Keratinocyte (primary cell): Measurements from ENCODE around the gene FGF12. TPM values are rescaled to one million over a fixed set of nuclear protein-coding genes. Genes with fewer than 3 reads are reported as not detected.

Experiments used
- DNase-seq: peaks from one replicate; pipeline ENCODE4 v3.0.0-alpha.2; 2011; ENCODE audit warnings: low read depth, missing footprints, low spot score
- FAIRE-seq: peaks from 2 replicates; lab custom pipeline; 2011; peaks lifted over from hg19 to GRCh38; lab: Jason Lieb, UNC
- H2AFZ ChIP-seq: 2 replicates; pipeline ENCODE4 v1.6.0; 2012; ENCODE audit warnings: low read length, control low read depth, inconsistent platforms; ENCODE audit not compliant: control insufficient read depth
- H3K27ac ChIP-seq: 2 replicates; pipeline ENCODE4 v1.5.1; 2011; ENCODE audit warnings: low read length; ENCODE audit not compliant: control insufficient read depth, insufficient read depth
- H3K27me3 ChIP-seq: 3 replicates; pipeline ENCODE4 v1.6.0; 2011; ENCODE audit warnings: low read length; ENCODE audit not compliant: control insufficient read depth, insufficient read depth; ENCODE audit errors: extremely low read depth
- H3K36me3 ChIP-seq, 2 experiments: 2 replicates in 1 of 2; 3 replicates in 1 of 2; pipeline ENCODE4 v1.5.1; 2011; ENCODE audit warnings: low read length in 2 of 2, mild to moderate bottlenecking in 1 of 2; ENCODE audit not compliant: control insufficient read depth in 2 of 2, insufficient read depth in 2 of 2; ENCODE audit errors: extremely low read depth in 1 of 2
- H3K4me1 ChIP-seq: 3 replicates; pipeline ENCODE4 v1.5.1; 2011; ENCODE audit warnings: low read length; ENCODE audit not compliant: control insufficient read depth, insufficient read depth; ENCODE audit errors: extremely low read depth
- H3K4me2 ChIP-seq: 3 replicates; pipeline ENCODE4 v1.6.0; 2011; ENCODE audit warnings: low read depth, low read length; ENCODE audit not compliant: control insufficient read depth, insufficient read depth; ENCODE audit errors: extremely low read depth
- H3K4me3 ChIP-seq, 3 experiments: fragments of 200-600 bp in 1 of 3; sonication (generic) in 1 of 3; 2 replicates in 2 of 3; 3 replicates in 1 of 3; pipeline ENCODE4 v1.5.1; 2011 to 2016; ENCODE audit warnings: low read length in 3 of 3, mild to moderate bottlenecking in 3 of 3, control low read depth in 2 of 3, inconsistent platforms in 1 of 3, low read depth in 1 of 3, mixed read lengths in 1 of 3, mixed run types in 1 of 3, moderate library complexity in 1 of 3; ENCODE audit not compliant: control insufficient read depth in 2 of 3, insufficient read depth in 2 of 3; ENCODE audit errors: extremely low read depth in 1 of 3
- H3K79me2 ChIP-seq: 2 replicates; pipeline ENCODE4 v1.6.0; 2012; ENCODE audit warnings: low read length; ENCODE audit not compliant: control insufficient read depth, insufficient read depth
- H3K9ac ChIP-seq: 3 replicates; pipeline ENCODE4 v1.6.0; 2011; ENCODE audit warnings: low read length; ENCODE audit not compliant: control insufficient read depth, insufficient read depth; ENCODE audit errors: extremely low read depth
- H3K9me1 ChIP-seq: 3 replicates; pipeline ENCODE4 v1.6.0; 2011; ENCODE audit warnings: low read length; ENCODE audit not compliant: control insufficient read depth, insufficient read depth; ENCODE audit errors: extremely low read depth
- H3K9me3 ChIP-seq: 2 replicates; pipeline ENCODE4 v1.5.1; 2012; ENCODE audit warnings: low read depth, low read length; ENCODE audit not compliant: control insufficient read depth
- H4K20me1 ChIP-seq: 3 replicates; pipeline ENCODE4 v1.6.0; 2011; ENCODE audit warnings: low read length; ENCODE audit not compliant: control insufficient read depth, insufficient read depth; ENCODE audit errors: extremely low read depth
- CTCF ChIP-seq, 3 experiments: IDR thresholded peaks in 1 of 3; conservative IDR thresholded peaks in 1 of 3; optimal IDR thresholded peaks in 1 of 3; 2 replicates in 2 of 3; 3 replicates in 1 of 3; pipeline versions ENCODE3 to v1.5.1; 2011; ENCODE audit warnings: low read length in 3 of 3, mild to moderate bottlenecking in 3 of 3, moderate library complexity in 2 of 3, control low read depth in 1 of 3, inconsistent platforms in 1 of 3; ENCODE audit not compliant: insufficient read depth in 2 of 3; ENCODE audit errors: extremely low read depth in 1 of 3
- EZH2 ChIP-seq: IDR thresholded peaks from one replicate; pipeline ENCODE4 v1.6.1; 2012; ENCODE audit warnings: inconsistent platforms, mild to moderate bottlenecking, low read length, moderate library complexity
- dilution Hi-C: fragments of 300-500 bp; cut with MboI; formaldehyde crosslinking; loops from one replicate; pipeline ENCODE4 v1.7.0; 2020; ENCODE audit warnings: low sequenced_read_pairs; ENCODE audit not compliant: extremely low pct_ligation_motif_present
- polyA plus RNA-seq, 5 experiments: library from polyadenylated mRNA; depleted of rRNA in 3 of 5; stranded (reverse) in 3 of 5; stranded (forward) in 1 of 5; unstranded in 1 of 5; fragments of >200 nt; gene quantifications; 1 replicate in 1 of 5; 2 replicates in 3 of 5; 3 replicates in 1 of 5; pipeline versions ENCODE4 v1.2.1 to v1.2.3, GENCODE V29; 2011 to 2012; ENCODE audit warnings: missing spikeins in 2 of 5, low read depth in 1 of 5, low replicate concordance in 1 of 5

The FGF12 gene
- polyA plus RNA-seq, 1 donor (not counting 4 experiments of a cell fraction or from before 2014, with no cell fraction given) = 4.1 TPM

DNA sequence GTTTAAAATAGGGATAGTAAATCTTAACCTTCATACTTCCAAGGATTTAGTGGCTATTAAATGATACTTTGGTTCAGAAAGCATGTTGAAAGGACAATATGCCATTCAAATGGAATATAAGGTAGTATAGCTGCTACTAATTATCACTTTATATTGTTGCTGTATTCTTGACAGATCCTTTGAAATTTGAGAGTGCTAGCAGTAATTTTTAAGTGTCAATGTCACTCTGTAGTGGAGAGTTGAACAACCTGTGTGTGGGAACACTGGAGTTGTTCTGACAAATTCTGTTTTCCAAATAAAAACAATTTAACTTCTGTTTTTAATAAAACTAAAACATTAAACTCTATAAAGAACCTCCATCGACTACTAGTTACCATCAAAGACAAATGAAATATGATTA, 565.7 kb downstream of the FGF12 start:
- H3K4me3 ChIP-seq = no peak overlapping the region
- no peaks in the 10 kb centered on the region for H3K27me3 ChIP-seq
- H3K9me1 ChIP-seq = no peaks in the 10 kb centered on the region
- no peaks in the 10 kb centered on the region for H3K36me3 ChIP-seq
- no peak overlapping the region for H3K9ac ChIP-seq
- H3K4me1 ChIP-seq = no peaks in the 10 kb centered on the region
- H4K20me1 ChIP-seq = no peaks in the 10 kb centered on the region
- no peak overlapping the region for H3K4me2 ChIP-seq
- TF ChIP-seq EZH2 (no peak), CTCF (optimal IDR thresholded peaks at IDR 0.05 in 1 of 3, IDR thresholded peaks at IDR 0.05 in 1 of 3, conservative IDR thresholded peaks at IDR 0.05 in 1 of 3; ENCODE audit: extremely low read depth in 1 of 3, insufficient read depth in 2 of 3, low read length in 3 of 3) (no peak)
- dilution Hi-C loops = no loop called here
- H3K27ac ChIP-seq = no peak overlapping the region
- DNase-seq = no peak
- H3K9me3 ChIP-seq = no peaks in the 10 kb centered on the region
- no peaks in the 10 kb centered on the region for H3K79me2 ChIP-seq
- H2AFZ ChIP-seq = no peak overlapping the region
- FAIRE-seq = no peak

DNA sequence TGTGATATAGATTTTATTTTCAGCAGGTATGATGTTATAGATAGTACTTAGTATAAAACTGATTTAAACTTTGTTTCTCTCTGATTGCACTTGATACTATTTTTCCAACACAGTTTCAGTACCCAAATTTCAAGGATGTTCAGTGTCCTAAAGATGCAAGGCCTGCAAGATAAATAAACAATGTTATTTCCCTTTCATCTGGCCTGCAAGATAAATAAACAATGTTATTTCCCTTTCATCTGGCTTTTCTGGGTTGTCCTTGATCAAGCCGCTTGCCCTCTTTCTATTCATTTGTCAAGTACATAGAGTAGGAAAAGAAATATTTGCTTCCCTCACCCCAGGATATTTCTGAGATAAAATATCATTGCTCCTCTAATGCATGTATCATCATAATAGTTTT, 571.0 kb downstream of the FGF12 start:
- no peaks in the 10 kb centered on the region for H3K79me2 ChIP-seq
- TF ChIP-seq EZH2 = no peak
- no peak for TF ChIP-seq CTCF (optimal IDR thresholded peaks at IDR 0.05 in 1 of 3, IDR thresholded peaks at IDR 0.05 in 1 of 3, conservative IDR thresholded peaks at IDR 0.05 in 1 of 3; ENCODE audit: extremely low read depth in 1 of 3, insufficient read depth in 2 of 3, low read length in 3 of 3)
- no peaks in the 10 kb centered on the region for H3K9me1 ChIP-seq
- no peak overlapping the region for H3K4me3 ChIP-seq
- no peaks in the 10 kb centered on the region for H3K9me3 ChIP-seq
- no peaks in the 10 kb centered on the region for H4K20me1 ChIP-seq
- no peak overlapping the region for H2AFZ ChIP-seq
- DNase-seq (no peak), FAIRE-seq (no peak)
- H3K27me3 ChIP-seq = no peaks in the 10 kb centered on the region
- H3K27ac ChIP-seq = no peak overlapping the region
- no peak overlapping the region for H3K9ac ChIP-seq
- no peaks in the 10 kb centered on the region for H3K36me3 ChIP-seq
- H3K4me1 ChIP-seq = no peaks in the 10 kb centered on the region
- dilution Hi-C loops = no loop called here
- no peak overlapping the region for H3K4me2 ChIP-seq
